GM18498 (cell line): ENCODE results near the gene ALG8.
"Not testable (repeated sequence)": the region's sequence is repeated elsewhere in the genome, so short reads cannot be mapped to it uniquely, and the experiment has no call there.

Source experiments
- ATAC-seq: cut with Tn5 transposase; IDR thresholded peaks from one replicate; pipeline ENCODE4 v1.9.1; 2021; ENCODE audit warnings: mild to moderate bottlenecking, moderate library complexity; ENCODE audit not compliant: unreplicated experiment

ALG8 gene

GRCh38 chr11:78139422-78140391 is at the start of gene ALG8:
ALG8 (minus strand) TSS chr11:78139626; CDS start chr11:78139588, 38 bp downstream.
- ATAC-seq, result peak; percentile 89

DNA sequence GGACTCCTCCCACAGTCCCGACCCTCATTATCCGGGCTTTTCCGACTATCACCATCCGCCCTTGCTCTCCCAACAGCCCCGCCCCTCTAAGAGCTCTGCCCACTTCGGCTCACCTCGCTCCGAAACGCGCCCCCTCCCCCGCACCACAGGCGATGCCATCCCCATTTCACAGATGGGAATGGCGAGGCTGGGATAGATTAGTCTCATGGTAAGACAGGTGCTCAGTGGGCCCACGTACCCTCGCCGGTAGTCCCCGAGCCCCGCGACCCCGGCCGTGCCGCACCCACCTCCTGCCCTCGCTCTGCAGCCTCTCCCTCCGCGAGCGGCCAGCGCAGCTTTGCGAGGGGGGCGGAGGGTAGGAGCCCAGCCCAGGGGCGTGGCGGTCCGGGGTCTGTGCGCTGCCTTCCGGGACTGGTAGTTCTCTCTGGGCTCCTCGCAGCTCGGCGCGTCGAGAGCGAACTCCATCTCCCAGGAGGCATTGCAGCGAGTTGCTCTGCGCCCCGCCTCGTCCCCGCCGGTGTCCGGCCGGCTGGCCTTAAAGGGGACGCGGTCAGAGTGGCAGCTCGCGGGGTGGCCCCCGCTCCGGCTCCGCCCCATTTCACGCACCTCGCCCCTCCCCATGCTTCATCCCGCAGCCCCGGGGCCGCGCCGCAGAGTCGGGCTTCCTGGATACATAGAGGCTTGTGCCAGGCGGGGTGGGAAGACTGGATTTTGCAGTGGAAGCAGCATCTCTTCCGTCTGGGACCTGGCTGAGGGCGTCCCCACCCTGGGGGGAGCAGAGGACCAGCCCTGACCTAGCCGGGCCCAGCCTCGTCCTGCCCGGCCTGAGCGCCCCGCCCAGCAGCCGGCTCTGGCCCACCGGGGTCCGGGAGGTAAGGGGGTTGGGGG is 49.1 kb upstream of the ALG8 start, which contains the start of the genes KCTD21 and USP35:
Gene KCTD21 (minus strand): TSS at position 341 of the 888 bp plus-strand sequence. CDS start 14,072 bp downstream, outside the sequence.
Gene USP35 (plus strand): TSS at position 634 of the 888 bp plus-strand sequence. CDS start 7,327 bp downstream, outside the sequence.
- ATAC-seq, result peak; percentile 98

GRCh38 chr11:78187366-78188285 is 48.2 kb upstream of the ALG8 start:
- ATAC-seq, result peak; percentile 13

GRCh38 chr11:78181185-78181584 is 41.8 kb upstream of the ALG8 start:
- no peak for ATAC-seq

DNA sequence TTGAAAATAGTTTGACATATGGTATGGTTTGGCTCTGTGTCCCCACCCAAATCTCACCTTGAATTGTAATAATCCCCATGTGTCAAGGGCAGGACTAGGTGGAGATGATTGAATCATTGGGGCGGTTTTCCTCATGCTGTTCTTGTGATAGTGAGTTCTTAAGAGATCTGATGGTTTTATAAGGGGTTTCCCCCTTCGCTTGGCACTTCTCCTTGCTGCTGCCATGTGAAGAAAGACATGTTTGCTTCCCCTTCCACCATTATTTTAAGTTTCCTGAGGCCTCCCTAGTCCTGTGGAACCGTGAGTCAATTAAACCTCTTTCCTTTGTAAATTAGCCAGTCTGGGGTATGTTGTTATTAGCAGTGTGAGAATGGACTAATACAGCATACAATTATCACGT is 41.3 kb upstream of the ALG8 start:
- ATAC-seq, result no peak

DNA sequence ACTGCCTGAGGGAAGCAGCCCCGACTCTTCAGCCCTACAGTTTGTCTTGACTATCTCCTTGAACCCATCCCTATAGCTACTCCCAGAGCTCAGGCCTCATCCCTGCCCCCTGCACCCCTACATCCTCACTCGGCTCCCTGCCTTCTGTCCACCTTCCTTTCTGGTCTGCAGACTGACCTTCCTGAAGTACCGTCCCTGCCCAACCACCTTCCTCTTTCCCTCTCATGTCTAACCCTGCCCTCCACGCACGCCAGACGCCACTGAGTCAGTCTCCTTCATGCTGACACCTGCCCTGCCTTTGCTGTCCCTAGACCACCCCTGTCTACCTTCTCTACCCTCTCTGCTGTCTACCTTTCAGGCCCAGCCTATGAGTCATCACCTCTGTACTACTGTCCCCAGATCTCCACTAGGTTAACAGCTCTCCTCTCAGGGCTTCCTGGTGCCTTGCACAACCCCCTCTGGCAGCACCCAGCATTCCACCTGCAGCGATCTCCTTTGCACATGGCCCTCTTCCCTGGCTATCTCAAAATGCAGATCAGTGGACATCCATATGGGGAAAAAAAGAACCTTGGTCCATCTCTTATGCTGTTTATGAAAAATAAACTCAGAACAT is 40.1 kb upstream of the ALG8 start:
- ATAC-seq, result no peak

DNA sequence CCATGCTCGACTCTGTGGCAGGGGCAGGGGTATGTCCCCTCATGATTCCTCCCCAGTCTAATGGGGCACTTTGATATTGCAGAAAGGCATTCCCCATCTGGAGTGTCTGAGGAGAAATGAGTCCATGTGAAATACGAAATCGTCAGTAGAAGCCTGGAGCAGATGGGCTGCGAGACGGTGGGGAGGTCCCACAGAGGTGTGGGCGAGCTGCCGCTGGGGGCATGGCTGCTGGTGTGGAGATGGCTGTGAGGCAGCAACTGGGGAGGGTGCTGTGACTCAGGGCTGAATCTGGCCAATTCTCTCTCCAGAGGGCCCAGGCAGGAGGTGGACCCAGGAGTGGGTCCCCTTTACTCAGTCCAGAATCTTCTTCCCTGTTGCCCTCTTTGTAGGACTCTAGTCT is 37.8 kb upstream of the ALG8 start:
- no peak for ATAC-seq

DNA sequence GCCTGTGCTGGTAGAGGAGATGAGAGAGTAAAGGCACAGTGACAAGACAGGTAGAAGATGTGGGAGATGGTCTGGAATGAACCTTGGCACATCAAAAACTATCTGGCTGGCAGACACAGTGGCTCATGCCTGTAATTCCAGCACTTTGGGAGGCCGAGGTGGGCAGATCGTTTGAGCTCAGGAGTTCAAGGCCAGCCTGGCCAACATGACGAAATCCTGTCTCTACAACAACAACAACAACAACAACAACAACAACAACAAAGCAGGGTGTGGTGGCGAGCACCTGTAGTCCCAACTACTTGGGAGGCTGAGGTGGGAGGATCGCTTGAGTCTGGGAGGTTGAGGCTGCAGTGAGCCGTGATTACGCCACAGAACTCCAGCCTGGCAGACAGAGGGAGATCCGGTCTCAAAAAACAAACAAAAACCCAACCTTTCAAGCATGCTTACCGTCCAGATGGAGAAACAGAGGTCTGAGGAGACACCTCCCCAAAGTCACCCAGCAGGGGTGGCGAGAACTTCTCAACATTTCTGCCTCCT is 37.2 kb upstream of the ALG8 start:
- no peak for ATAC-seq

DNA sequence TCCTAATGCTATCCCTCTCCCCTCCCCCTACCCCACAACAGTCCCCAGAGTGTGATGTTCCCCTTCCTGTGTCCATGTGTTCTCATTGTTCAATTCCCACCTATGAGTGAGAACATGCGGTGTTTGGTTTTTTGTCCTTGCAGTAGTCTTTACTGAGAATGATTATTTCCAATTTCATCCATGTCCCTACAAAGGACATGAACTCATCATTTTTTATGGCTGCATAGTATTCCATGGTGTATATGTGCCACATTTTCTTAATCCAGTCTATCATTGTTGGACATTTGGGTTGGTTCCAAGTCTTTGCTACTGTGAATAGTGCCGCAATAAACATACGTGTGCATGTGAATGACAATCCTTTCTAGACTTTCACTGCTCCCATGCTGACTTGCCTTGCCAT is 36.4 kb upstream of the ALG8 start:
- not testable (repeated sequence) for ATAC-seq

- no peak for ATAC-seq
Observed at GRCh38 chr11:78171951-78172350, 32.5 kb upstream of the ALG8 start.

DNA sequence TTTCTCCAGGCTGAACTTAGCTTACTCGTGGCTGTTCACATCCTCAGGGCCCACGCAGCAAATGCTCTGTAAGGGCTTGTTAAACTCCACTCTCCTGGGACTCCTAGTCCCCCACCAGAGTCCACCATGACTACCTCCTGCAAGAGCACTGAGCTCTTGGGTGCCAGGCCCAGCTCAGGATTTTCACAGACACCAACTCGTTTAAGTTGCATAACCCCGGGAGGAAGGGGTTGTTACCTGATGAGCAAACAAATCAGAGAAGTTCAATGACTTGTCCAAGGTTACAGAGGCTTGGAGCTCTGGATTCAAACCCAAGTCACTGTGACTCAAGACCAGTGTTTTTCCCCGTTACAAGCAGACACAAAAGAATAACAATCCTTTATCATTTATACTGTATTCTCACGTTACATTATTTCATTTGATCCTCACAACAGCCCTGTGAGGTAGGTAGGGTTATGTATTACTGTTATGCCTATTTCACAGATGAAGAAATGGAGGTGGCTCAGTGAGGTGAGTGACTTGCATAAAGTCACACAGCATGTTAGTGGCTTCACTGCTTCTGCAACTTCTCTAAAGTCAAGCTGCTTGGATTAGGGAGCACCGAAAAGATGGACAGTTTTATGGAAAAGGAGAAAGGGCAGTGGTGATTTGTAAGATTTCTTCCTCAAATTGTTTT is 31.6 kb upstream of the ALG8 start:
- no peak for ATAC-seq

DNA sequence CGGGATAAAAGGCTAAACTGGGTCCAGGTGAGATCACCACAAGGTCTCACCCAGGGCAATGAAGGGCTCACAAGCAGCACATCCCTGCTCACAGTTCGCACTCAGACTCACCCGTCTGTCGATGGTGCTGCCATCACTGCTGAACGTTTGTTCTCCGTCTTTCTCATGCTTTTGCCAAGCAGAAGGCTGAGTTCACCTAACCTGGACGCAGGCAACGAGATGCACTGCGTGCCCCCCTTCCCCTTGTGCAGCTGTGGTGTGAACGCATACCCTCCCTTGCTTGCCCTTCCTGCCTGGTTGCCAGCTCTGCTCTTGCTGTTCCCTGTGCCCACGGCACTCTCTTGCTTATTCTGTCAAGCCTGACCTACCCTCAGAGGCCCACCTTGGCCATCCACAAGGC is 31.0 kb upstream of the ALG8 start:
- no peak for ATAC-seq

DNA sequence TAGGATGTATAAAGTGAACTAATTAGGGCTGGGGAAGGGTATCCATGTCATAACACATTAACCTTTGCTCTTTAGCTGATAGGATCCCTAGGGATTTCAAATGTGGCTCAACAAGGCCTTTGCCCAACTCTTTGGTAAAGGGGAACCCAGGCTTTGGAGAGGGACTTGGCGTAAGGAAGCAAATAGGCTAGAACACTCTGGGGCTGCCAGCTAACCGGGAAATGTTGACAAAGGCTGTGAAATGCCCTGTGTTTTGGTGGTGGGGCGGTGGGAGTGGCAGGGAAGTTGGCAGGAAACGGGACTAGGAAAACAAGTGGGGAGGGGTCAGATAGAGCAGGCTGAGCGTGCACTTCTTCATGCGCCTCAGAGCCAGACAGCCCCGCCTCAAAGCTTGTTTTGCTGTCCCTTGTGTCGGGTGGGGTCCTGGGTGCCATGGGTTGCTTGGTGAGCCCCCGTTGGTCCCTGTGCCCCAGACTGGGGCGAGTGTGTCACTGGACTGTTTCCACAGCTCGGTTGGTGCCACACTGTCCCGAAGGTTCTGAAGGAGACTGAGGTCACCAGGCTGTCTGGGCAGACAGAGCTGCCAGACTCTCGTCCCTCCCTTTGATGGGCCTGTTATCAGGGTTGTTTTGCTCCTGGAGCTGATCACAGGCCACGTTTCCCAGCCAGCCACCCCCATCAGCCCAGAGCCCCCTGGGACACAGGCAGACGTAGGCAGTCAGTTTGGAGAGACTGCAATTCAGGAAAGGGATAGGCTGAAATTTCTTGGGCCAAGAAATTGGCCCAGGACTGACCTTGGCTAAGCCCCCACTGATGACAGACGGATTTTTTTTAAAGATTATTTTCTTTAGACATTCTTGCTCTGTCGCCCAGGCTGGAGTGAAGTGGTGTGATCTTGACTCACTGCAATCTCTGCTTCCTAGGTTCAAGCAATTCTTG is 29.4 kb upstream of the ALG8 start:
- ATAC-seq, result no peak

DNA sequence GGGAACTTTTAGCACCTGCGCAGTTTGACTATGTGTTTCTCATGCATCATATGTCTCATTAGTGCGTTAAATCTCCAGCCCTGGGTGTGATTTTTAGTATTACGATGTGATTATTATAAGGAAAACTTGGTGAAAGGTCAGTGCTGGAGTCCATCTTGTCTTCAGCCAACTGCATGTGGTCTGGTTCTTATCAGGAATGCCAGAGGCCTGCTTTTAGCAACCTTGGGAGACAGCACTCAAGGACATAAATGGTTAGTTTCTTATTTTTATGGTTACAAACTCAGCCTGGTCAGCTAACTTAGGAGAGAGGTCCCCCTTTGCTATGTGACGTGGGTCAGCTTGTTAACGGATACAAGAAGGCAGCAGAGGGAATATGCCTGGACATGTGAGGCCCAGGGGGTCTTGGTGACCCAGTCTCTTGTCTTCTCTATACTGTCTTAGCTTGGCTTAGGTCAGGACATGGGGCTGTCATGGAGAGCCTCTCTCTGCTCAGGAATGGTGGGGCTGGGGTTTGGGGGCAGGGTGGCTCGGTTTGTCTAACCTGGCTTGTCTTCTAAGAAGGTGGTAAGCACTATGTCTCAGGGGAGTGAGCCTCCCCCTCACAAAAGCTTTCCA is 27.5 kb upstream of the ALG8 start:
- no peak for ATAC-seq

GRCh38 chr11:78164471-78164870 is 25.0 kb upstream of the ALG8 start:
- no peak for ATAC-seq

- ATAC-seq, result no peak
Observed at GRCh38 chr11:78163828-78164227, 24.4 kb upstream of the ALG8 start.

DNA sequence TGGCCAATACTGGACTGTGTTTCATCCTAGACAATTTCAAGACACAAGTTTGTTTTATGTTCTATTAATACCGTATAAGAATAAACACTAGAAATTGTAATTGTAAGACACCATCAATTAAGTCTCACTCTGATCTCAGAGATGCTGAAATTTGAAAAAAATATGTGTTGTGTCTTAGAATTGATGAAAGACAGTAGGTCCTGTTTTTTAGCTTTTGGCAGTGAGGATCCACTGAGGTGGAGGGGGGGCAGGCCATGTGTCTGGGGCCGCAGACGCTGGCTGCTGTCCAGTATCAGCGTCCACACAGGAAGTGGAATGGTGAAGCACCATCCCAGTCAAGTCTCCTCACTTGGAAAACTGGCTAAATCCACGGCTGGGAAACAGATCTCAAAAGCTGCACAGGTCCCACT is 22.5 kb upstream of the ALG8 start:
- ATAC-seq, result no peak
